WTC11 (cell line): Measurements from ENCODE around the gene SNRPD2. TPM values are rescaled to one million over a fixed set of nuclear protein-coding genes. Genes with fewer than 3 reads are reported as not detected.

Experiments used
- ATAC-seq: fragments of 200-7000 bp; cut with Tn5 transposase; 2 replicates; pipeline ENCODE4 v1.10.0; 2021; ENCODE audit warnings: mild to moderate bottlenecking, moderate library complexity
- CTCF ChIA-PET: fragments of 300-600 bp; sonication (Branson Sonifier 250); formaldehyde crosslinking; loops from one replicate; lab custom pipeline; 2021; ENCODE audit warnings: antibody characterized with exemption; lab: Charles Lee
- POLR2A ChIA-PET: fragments of 350-600 bp; sonication (Branson Sonifier 250); formaldehyde crosslinking; loops from one replicate; lab custom pipeline; 2021; ENCODE audit warnings: antibody characterized with exemption; lab: Charles Lee
- DNase-seq: peaks from one replicate; pipeline ENCODE4 v3.0.0; 2021; ENCODE audit warnings: low spot score
- H3K27ac Mint-ChIP-seq: 2 replicates; pipeline ENCODE4 v1.8.0; 2021; ENCODE audit warnings: mixed read lengths
- H3K27me3 Mint-ChIP-seq: 2 replicates; pipeline ENCODE4 v1.8.0; 2021; ENCODE audit warnings: low read depth, mild to moderate bottlenecking, moderate library complexity, mixed read lengths
- H3K36me3 Mint-ChIP-seq: 2 replicates; pipeline ENCODE4 v1.8.0; 2021; ENCODE audit warnings: mixed read lengths
- H3K4me1 Mint-ChIP-seq: 2 replicates; pipeline ENCODE4 v1.8.0; 2022; ENCODE audit warnings: mixed read lengths
- H3K4me3 Mint-ChIP-seq: 2 replicates; pipeline ENCODE4 v1.8.0; 2021; ENCODE audit warnings: mild to moderate bottlenecking, moderate library complexity, mixed read lengths
- H3K9me3 Mint-ChIP-seq: 2 replicates; pipeline ENCODE4 v1.8.0; 2021; ENCODE audit warnings: mixed read lengths
- ARID4B ChIP-seq: sonication (generic); formaldehyde crosslinking; IDR thresholded peaks from 2 replicates; pipeline ENCODE4 v1.8.0; 2023; ENCODE audit warnings: missing genetic modification reagents, mild to moderate bottlenecking, borderline replicate concordance
- E2F5 ChIP-seq: sonication (generic); formaldehyde crosslinking; IDR thresholded peaks from 2 replicates; pipeline ENCODE4 v1.8.1; 2022; ENCODE audit warnings: mild to moderate bottlenecking, moderate library complexity, missing genetic modification reagents
- FOXK1 ChIP-seq: sonication (generic); formaldehyde crosslinking; IDR thresholded peaks from 2 replicates; pipeline ENCODE4 v1.8.0; 2022; ENCODE audit warnings: mild to moderate bottlenecking, moderate library complexity, missing genetic modification reagents
- FOXP1 ChIP-seq: sonication (generic); formaldehyde crosslinking; IDR thresholded peaks from 2 replicates; pipeline ENCODE4 v1.8.0; 2022; ENCODE audit warnings: missing genetic modification reagents, mild to moderate bottlenecking, moderate library complexity, borderline replicate concordance
- GABPB1 ChIP-seq: sonication (generic); formaldehyde crosslinking; IDR thresholded peaks from 2 replicates; pipeline ENCODE4 v1.8.1; 2023; ENCODE audit warnings: mild to moderate bottlenecking, missing genetic modification reagents
- GTF2I ChIP-seq: fragments of 250-450 bp; sonication (Bioruptor Pico); conservative IDR thresholded peaks from 2 replicates; pipeline ENCODE4 v1.4.0; 2021; ENCODE audit warnings: mild to moderate bottlenecking
- JUN ChIP-seq: sonication (generic); formaldehyde crosslinking; IDR thresholded peaks from 2 replicates; pipeline ENCODE4 v1.8.0; 2023; ENCODE audit warnings: mild to moderate bottlenecking, missing genetic modification reagents
- KAT7 ChIP-seq: sonication (generic); formaldehyde crosslinking; IDR thresholded peaks from 2 replicates; pipeline ENCODE4 v1.8.1; 2023; ENCODE audit warnings: missing genetic modification reagents, mild to moderate bottlenecking, borderline replicate concordance
- NFE2L1 ChIP-seq: sonication (generic); formaldehyde crosslinking; IDR thresholded peaks from 2 replicates; pipeline ENCODE4 v1.8.1; 2023; ENCODE audit warnings: missing genetic modification reagents
- NFYB ChIP-seq: sonication (generic); formaldehyde crosslinking; conservative IDR thresholded peaks from 2 replicates; pipeline ENCODE4 v1.8.0; 2022; ENCODE audit warnings: low read depth, missing genetic modification reagents
- TEAD4 ChIP-seq: sonication (generic); formaldehyde crosslinking; IDR thresholded peaks from 2 replicates; pipeline ENCODE4 v1.8.0; 2022; ENCODE audit warnings: mild to moderate bottlenecking, missing genetic modification reagents
- ZBTB21 ChIP-seq: sonication (generic); formaldehyde crosslinking; IDR thresholded peaks from 2 replicates; pipeline ENCODE4 v1.8.1; 2023; ENCODE audit warnings: mild to moderate bottlenecking, missing genetic modification reagents, borderline replicate concordance
- ZNF121 ChIP-seq: sonication (generic); formaldehyde crosslinking; IDR thresholded peaks from 2 replicates; pipeline ENCODE4 v1.8.0; 2023; ENCODE audit warnings: missing genetic modification reagents
- ZNF138 ChIP-seq: sonication (generic); formaldehyde crosslinking; conservative IDR thresholded peaks from 2 replicates; pipeline ENCODE4 v1.8.1; 2022; ENCODE audit warnings: mild to moderate bottlenecking, moderate library complexity, missing genetic modification reagents
- ZNF281 ChIP-seq: sonication (generic); formaldehyde crosslinking; IDR thresholded peaks from 2 replicates; pipeline ENCODE4 v1.8.0; 2023; ENCODE audit warnings: mild to moderate bottlenecking, missing genetic modification reagents
- ZNF317 ChIP-seq: sonication (generic); formaldehyde crosslinking; IDR thresholded peaks from 2 replicates; pipeline ENCODE4 v1.8.1; 2023; ENCODE audit warnings: low read depth, mild to moderate bottlenecking, moderate library complexity, missing genetic modification reagents, borderline replicate concordance
- total RNA-seq: library from RNA; stranded (reverse); gene quantifications from 3 replicates; pipeline ENCODE4 v1.2.3, GENCODE V29; 2021
- TF ChIP-seq, protein P1 (sequence below): sonication (generic); formaldehyde crosslinking; IDR thresholded peaks from 2 replicates; pipeline ENCODE4 v1.8.1; 2023; ENCODE audit warnings: mild to moderate bottlenecking, missing genetic modification reagents, moderate library complexity
- TF ChIP-seq, protein P2 (sequence below): sonication (generic); formaldehyde crosslinking; IDR thresholded peaks from 2 replicates; pipeline ENCODE4 v1.8.0; 2022; ENCODE audit warnings: mild to moderate bottlenecking, missing genetic modification reagents

The SNRPD2 gene
- total RNA-seq, 1 experiment from 2014 or later: 739 TPM

DNA sequence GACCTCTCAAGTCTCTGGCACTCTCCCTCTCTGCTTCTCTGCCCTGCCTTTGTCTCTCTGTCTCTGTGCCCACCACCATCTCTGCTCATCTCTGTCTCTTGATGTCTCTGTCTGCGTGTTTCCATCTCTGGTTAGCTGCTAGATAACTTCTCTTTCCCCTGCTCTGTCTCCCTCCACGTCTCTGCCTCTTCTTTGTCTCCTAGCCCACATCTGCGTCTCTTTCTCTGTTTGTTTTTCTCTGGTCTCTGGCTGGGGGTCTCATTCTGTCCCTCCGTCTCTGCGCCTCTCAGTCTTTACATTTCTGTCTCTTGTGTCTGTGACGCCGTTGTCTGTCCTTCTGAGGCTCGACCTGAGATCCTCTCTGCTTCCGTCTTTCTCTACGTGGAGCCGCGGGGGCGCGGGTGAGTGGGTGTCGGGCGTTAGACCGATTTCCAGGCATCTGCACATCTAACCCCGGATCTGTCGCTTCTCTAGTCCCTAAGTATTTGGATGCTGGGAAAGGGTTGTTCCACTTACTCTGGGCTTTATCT, 23.3 kb downstream of the SNRPD2 start:
- Mint-ChIP-seq H3K27me3 (peaks cover 56% of the 10 kb centered on the region), H3K36me3 (no peaks in the 10 kb centered on the region), H3K4me3 (peak overlapping the region; percentile 73), H3K27ac (no peak overlapping the region), H3K4me1 (peaks cover 23% of the 10 kb centered on the region), H3K9me3 (no peaks in the 10 kb centered on the region)
- CTCF ChIA-PET: interaction anchor here (0.5 to 4.8 kb wide), 16 partner anchors 9 to 763 kb away, joined by 3 to 68 read pairs (median 6); partner anchors contain the start of genes QPCTL and SYMPK
- TF ChIP-seq ZNF138 (CRISPR knock-in tag): no peak
- TF ChIP-seq FOXK1 (CRISPR knock-in tag): no peak
- TF ChIP-seq, protein P1, sequence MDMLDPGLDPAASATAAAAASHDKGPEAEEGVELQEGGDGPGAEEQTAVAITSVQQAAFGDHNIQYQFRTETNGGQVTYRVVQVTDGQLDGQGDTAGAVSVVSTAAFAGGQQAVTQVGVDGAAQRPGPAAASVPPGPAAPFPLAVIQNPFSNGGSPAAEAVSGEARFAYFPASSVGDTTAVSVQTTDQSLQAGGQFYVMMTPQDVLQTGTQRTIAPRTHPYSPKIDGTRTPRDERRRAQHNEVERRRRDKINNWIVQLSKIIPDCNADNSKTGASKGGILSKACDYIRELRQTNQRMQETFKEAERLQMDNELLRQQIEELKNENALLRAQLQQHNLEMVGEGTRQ (CRISPR knock-in tag): no peak
- no peak for TF ChIP-seq GTF2I (CRISPR knock-in tag)
- no peak for TF ChIP-seq JUN (CRISPR knock-in tag)
- POLR2A ChIA-PET: interaction anchor here (0.8 to 1.5 kb wide), 4 partner anchors 9 to 100 kb away, joined by 3 to 9 read pairs (median 4); partner anchors contain the start of gene QPCTL
- no peak for DNase-seq
- ATAC-seq: no peak

DNA sequence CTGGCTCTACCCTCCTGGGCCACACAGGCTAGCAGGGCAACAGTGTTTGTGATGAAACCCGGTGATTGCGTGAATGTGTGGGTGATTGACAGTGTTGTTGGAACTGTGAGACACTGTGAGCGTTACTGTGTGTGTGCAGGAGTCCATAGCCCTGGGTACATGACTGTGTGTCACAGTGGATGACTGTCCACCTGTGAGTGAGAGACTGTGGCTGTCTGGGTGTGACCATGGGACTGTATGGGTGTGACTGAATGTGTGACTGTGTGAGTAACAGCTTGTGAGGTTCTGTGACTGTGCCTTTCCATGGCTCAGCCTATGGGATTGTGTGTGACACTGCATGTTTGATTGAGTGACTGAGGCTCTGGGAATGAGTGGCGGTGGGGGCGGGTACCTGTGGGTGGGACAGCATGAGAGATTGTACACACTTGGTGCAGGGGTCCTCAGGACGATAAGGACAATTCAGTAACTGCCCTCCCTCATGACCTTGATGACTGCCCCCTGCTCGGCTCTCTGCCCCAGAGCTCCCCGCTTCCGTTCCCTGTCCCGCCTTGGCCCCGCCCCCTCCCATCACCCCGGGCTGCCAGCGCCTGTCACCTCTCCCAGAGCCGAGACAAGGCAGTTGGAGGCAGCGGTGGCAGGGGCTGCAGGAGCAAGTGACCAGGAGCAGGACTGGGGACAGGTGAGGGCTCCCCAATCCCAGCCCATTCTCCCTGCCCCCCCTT, 24.0 kb downstream of the SNRPD2 start, which contains the start of gene GIPR:
Gene GIPR (plus strand): TSS at position 602 of the 722 bp plus-strand sequence. CDS start 1,300 bp downstream, outside the sequence.
- CTCF ChIA-PET: interaction anchor here (0.5 to 4.8 kb wide), 9 partner anchors 10 to 764 kb away, joined by 3 to 68 read pairs (median 6); no protein-coding TSS in a partner anchor
- POLR2A ChIA-PET: interaction anchor here (0.7 to 1.2 kb wide), 3 partner anchors 9 to 26 kb away, joined by 3 to 9 read pairs (median 3); partner anchors contain the start of gene QPCTL

DNA sequence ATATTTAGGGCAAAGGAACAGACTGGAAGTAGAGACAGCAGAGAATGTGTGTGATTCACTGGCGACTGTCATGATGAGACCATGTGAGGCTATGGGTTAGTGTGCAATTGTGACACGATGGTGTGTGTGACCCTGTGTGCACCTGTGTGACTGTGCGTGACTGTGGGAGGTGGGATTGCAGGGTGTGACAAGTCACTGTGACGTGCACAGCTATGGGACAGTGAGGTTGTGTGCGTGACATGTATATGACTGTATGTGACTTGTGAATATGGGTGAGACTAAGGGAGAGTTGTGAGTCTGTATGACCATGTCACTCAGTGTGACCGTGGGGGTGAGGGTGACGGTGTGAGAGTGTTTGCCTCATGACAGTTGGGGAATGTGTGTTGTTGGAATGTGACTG, 27.2 kb downstream of the SNRPD2 start:
- POLR2A ChIA-PET: no interaction called here
- no peak for ATAC-seq
- H3K9me3 Mint-ChIP-seq: no peaks in the 10 kb centered on the region
- TF ChIP-seq E2F5 (CRISPR knock-in tag) (no peak), NFE2L1 (CRISPR knock-in tag) (no peak), ZNF317 (CRISPR knock-in tag) (no peak), FOXP1 (no peak), TEAD4 (CRISPR knock-in tag) (no peak), GABPB1 (CRISPR knock-in tag) (no peak), ZNF121 (CRISPR knock-in tag) (no peak), NFYB (CRISPR knock-in tag) (no peak), FOXK1 (CRISPR knock-in tag) (no peak), ZNF281 (CRISPR knock-in tag) (no peak), KAT7 (no peak), ARID4B (CRISPR knock-in tag) (no peak)
- TF ChIP-seq, protein P2, sequence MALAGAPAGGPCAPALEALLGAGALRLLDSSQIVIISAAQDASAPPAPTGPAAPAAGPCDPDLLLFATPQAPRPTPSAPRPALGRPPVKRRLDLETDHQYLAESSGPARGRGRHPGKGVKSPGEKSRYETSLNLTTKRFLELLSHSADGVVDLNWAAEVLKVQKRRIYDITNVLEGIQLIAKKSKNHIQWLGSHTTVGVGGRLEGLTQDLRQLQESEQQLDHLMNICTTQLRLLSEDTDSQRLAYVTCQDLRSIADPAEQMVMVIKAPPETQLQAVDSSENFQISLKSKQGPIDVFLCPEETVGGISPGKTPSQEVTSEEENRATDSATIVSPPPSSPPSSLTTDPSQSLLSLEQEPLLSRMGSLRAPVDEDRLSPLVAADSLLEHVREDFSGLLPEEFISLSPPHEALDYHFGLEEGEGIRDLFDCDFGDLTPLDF (CRISPR knock-in tag): no peak

More for the DNA sequence above, 24.0 kb downstream of the SNRPD2 start, which contains the start of gene GIPR:
- ATAC-seq (peak; percentile 14), DNase-seq (peak; percentile 72)
- H3K27ac Mint-ChIP-seq: peak within 1 kb of the TSS; percentile 10; the same call in 1 of the 2 replicates
- H3K36me3 Mint-ChIP-seq: no peaks in the 10 kb centered on the region
- H3K4me3 Mint-ChIP-seq: peak within 1 kb of the TSS; percentile 73
- peak; percentile 55; the same call in 1 of the 2 replicates for TF ChIP-seq ZNF121 (CRISPR knock-in tag)
- TF ChIP-seq ZBTB21: no peak
- H3K4me1 Mint-ChIP-seq: peaks cover 23% of the 10 kb centered on the region
- no peaks in the 10 kb centered on the region for H3K9me3 Mint-ChIP-seq
- H3K27me3 Mint-ChIP-seq: peaks cover 52% of the 10 kb centered on the region

More for the DNA sequence above, 27.2 kb downstream of the SNRPD2 start:
- no peak for DNase-seq
- no peak overlapping the region for H3K4me3 Mint-ChIP-seq
- CTCF ChIA-PET: no interaction called here
- H3K27ac Mint-ChIP-seq: peak overlapping the region; percentile 8; the same call in 1 of the 2 replicates
- H3K4me1 Mint-ChIP-seq: peaks cover 17% of the 10 kb centered on the region
- peaks cover 32% of the 10 kb centered on the region for H3K27me3 Mint-ChIP-seq
- no peaks in the 10 kb centered on the region for H3K36me3 Mint-ChIP-seq
